Activated T-cell treated with anti-CD3 and anti-CD28 coated beads, Interleukin-2, amount 50 U/mL, for 4 hours (primary cell): ENCODE measurements around the gene YWHAH. TPM values are rescaled to one million over a fixed set of nuclear protein-coding genes. Genes with fewer than 3 reads are reported as not detected.
A peak's percentile ranks its signal among the peaks of the same experiment; 100 is the strongest.

Experiments
- ATAC-seq, 2 donors: fragments of 200-7000 bp; cut with Tn5 transposase; one replicate each; pipeline ENCODE4 v1.10.0; 2021
- DNase-seq: peaks from one replicate; pipeline ENCODE4 v3.0.0-alpha.2; 2020
- H3K27me3 Mint-ChIP-seq: one replicate; pipeline ENCODE4 v1.8.0; 2021; ENCODE audit warnings: low read depth, mixed read lengths
- H3K36me3 Mint-ChIP-seq: one replicate; pipeline ENCODE4 v1.8.0; 2022; ENCODE audit warnings: mixed read lengths; ENCODE audit not compliant: insufficient read depth
- H3K4me1 Mint-ChIP-seq: one replicate; pipeline ENCODE4 v1.8.0; 2021; ENCODE audit warnings: low read depth, mixed read lengths
- H3K4me3 Mint-ChIP-seq: one replicate; pipeline ENCODE4 v1.8.0; 2021; ENCODE audit warnings: mild to moderate bottlenecking, moderate library complexity, mixed read lengths
- H3K9me3 Mint-ChIP-seq: one replicate; pipeline ENCODE4 v1.8.0; 2021; ENCODE audit warnings: mixed read lengths
- total RNA-seq, 3 donors: library from RNA; stranded (reverse); gene quantifications; one replicate each; pipeline ENCODE4 v1.2.1, GENCODE V29; 2021

Gene YWHAH
- 10 to 100 TPM; 63.0 to 88.6 (median 78.1) TPM for total RNA-seq

DNA sequence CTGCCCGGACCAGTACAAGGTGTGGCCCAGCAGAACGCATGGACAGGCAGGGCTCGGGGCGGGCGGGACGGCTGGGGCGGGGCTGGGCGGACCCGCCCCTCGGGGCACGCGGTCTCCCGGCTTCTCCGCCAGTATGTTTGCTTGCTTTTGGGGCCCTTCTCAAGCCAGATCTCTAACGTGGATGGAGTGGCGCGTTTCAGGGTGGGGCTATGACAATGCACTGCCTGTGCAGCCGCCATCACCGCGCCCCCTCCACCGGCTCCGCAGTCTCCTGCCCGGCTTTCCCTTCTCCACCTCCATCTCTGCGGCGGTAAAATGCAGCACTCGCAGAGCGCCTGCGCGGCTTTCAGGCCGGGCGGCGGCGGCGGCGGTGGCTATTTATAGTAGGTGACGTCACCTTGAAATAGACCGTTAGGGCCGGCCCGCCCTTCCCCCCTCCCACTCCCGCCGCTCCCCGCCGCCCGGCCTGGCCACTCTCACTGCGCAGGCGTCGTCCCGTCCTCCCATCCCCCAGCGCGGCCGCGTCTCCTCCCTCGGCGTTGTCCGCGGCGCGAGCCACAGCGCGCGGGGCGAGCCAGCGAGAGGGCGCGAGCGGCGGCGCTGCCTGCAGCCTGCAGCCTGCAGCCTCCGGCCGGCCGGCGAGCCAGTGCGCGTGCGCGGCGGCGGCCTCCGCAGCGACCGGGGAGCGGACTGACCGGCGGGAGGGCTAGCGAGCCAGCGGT is at the start of gene YWHAH:
TSS of gene YWHAH (plus strand) at position 558 of the 722 bp plus-strand sequence. CDS start 199 bp downstream, outside the sequence.
- peaks cover 18% of the 10 kb centered on the region for H3K4me1 Mint-ChIP-seq
- ATAC-seq, result peak; percentile 75 to 76
- DNase-seq, result peak; percentile 85
- no peaks in the 10 kb centered on the region for H3K9me3 Mint-ChIP-seq
- H3K27me3 Mint-ChIP-seq, result no peaks in the 10 kb centered on the region
- peaks cover 2% of the 10 kb centered on the region for H3K36me3 Mint-ChIP-seq
- peak within 1 kb of the TSS; percentile 89 for H3K4me3 Mint-ChIP-seq

DNA sequence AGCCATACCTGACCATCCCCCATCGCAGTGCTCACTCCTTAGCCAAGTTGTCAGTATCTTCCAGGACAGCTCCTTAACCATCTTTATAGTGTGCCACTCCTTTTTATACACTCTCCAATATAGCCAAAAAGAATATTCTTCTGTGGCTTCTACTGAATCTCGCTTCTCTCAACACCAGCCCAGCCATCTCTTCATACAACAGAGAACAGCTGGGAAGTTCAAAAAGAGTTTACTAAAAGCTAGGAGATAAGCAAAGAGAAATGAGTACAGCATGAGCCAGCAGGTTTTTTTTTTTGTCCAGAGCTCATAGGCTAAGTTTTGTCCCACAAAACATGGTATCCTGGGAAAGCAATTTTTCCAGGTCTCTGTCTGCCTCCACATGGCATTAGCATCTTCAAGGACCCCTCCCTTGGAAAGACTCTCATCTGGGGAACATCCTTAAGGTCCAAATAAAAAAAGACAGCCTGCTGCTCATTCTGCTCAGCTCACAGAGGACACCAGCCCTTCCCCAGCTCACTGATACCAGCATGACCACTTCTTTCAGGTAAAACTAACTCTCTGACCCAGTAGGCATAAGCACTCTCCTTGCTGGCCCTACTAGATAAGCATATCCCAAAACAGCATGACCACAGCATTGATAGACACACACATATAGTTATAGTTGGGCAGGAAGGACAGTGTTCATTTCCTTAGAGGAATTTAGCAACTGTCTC is 48.8 kb upstream of the YWHAH start:
- Mint-ChIP-seq H3K4me3 (no peak overlapping the region), H3K4me1 (no peaks in the 10 kb centered on the region), H3K36me3 (peaks cover 20% of the 10 kb centered on the region), H3K27me3 (no peaks in the 10 kb centered on the region), H3K9me3 (no peaks in the 10 kb centered on the region)
- DNase-seq (no peak), ATAC-seq (no peak)

DNA sequence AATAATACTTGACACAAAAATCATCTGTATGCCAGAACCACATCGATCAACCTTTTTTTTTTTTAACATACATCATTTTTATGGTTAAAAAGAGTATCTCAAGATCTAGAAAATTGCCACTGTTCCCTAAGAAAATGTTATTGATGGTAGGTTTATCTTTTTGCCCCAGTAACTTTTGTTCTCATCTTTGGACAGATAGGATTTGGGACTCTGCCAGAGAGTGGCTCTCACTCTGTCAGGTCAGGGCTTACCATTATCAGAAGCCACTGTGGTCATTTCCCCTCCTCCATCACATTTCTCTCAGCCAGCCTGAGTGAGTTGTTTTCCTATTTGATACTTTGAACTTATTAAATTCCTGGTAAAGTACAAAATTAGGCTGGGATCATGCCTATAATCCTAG is 47.9 kb upstream of the YWHAH start:
- DNase-seq, result no peak
- H3K4me3 Mint-ChIP-seq, result no peak overlapping the region
- H3K36me3 Mint-ChIP-seq, result peaks cover 20% of the 10 kb centered on the region
- H3K27me3 Mint-ChIP-seq, result no peaks in the 10 kb centered on the region
- no peaks in the 10 kb centered on the region for H3K9me3 Mint-ChIP-seq
- H3K4me1 Mint-ChIP-seq, result no peaks in the 10 kb centered on the region
- ATAC-seq, result no peak

DNA sequence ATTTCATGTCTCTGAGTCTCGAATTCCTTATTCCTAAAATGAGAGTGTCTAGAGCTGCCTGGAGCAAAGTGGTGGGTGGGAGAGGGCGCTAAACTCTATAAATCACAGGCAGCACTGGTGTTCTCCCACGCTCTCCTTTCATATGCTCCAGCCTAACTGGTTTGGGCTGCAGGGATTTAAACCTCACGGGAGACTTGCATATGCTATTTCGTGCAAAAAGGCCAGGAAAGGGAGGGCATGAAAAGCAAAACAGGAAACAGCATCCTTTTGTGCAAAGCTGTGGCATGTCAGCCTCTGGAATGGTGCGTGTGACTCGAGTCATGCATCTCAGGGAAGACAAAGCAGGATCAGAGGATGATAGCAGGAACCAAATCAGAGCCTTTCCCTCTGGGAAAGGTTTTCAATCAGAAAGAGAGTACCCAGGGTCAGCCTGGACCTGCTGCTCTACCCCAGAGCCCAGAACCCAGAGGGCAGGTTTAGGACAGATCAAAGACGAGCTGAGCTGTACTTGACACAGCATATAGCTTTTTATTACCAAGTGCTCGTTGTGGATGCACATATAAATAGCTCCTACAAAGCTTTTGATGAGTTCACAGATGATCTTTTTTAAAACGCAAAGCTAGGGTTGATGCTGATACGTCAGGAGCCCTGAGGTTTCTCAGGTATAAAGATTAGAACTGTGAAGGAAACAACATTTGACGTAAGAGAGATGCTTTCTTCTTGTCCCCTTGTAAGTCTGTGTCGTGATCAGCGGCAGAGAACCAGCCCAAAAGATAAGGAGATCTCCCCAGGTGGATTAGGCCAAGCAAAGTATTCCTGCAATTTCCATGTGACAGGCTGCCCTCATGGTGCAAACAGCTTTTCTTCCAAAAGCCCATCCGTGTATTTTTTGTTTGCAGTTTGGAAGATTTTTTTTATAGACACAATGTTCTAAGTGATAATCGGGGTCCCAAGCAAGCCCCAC is 46.2 kb upstream of the YWHAH start:
- no peak for DNase-seq
- Mint-ChIP-seq H3K4me1 (no peaks in the 10 kb centered on the region), H3K9me3 (no peaks in the 10 kb centered on the region), H3K36me3 (peaks cover 23% of the 10 kb centered on the region), H3K4me3 (no peak overlapping the region), H3K27me3 (no peaks in the 10 kb centered on the region)
- no peak for ATAC-seq

DNA sequence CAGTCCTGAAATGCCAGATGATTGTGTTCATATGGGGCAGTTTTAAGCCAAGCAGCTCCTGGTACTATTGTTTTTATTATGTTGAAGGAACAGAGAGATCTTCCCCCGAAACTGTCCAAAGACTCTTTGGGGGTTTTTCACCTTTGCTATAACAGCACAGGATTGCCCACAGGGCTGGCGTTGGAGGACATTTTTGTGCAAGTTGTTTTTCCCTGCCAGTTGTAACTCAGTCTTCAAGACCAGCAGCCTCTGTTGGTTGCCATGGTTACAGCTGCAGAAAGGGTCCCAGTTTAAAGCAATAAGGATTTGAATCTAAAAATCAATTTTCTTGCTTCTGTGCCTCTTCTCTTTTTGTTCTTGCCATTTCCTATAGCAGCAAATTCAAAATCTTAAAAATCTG is 45.4 kb upstream of the YWHAH start:
- Mint-ChIP-seq H3K4me3 (no peak overlapping the region), H3K4me1 (no peaks in the 10 kb centered on the region), H3K9me3 (no peaks in the 10 kb centered on the region), H3K27me3 (no peaks in the 10 kb centered on the region), H3K36me3 (peaks cover 19% of the 10 kb centered on the region)
- DNase-seq, result no peak
- no peak for ATAC-seq

DNA sequence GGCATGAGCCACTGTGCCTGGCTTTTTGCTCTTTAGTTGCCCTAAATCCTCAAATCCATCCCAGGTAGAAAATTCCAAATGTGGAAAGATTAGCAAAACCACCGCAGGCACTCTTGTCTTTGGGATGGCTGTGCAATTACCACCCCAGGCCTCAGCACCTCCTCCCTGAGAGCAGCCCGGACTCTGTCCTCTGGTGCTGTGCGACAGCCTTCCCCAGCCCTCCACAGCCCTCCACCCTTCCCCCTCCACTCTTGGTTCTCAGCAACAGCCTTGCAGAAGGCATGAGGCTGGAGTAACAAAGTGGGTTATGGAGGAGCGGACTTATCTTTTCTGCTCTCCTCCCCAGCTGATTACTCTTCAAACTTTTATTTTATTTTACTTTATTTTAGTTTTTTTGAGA is 44.7 kb upstream of the YWHAH start:
- no peaks in the 10 kb centered on the region for H3K4me1 Mint-ChIP-seq
- no peaks in the 10 kb centered on the region for H3K9me3 Mint-ChIP-seq
- no peak overlapping the region for H3K4me3 Mint-ChIP-seq
- peaks cover 21% of the 10 kb centered on the region for H3K36me3 Mint-ChIP-seq
- ATAC-seq (no peak), DNase-seq (no peak)
- H3K27me3 Mint-ChIP-seq, result no peaks in the 10 kb centered on the region

DNA sequence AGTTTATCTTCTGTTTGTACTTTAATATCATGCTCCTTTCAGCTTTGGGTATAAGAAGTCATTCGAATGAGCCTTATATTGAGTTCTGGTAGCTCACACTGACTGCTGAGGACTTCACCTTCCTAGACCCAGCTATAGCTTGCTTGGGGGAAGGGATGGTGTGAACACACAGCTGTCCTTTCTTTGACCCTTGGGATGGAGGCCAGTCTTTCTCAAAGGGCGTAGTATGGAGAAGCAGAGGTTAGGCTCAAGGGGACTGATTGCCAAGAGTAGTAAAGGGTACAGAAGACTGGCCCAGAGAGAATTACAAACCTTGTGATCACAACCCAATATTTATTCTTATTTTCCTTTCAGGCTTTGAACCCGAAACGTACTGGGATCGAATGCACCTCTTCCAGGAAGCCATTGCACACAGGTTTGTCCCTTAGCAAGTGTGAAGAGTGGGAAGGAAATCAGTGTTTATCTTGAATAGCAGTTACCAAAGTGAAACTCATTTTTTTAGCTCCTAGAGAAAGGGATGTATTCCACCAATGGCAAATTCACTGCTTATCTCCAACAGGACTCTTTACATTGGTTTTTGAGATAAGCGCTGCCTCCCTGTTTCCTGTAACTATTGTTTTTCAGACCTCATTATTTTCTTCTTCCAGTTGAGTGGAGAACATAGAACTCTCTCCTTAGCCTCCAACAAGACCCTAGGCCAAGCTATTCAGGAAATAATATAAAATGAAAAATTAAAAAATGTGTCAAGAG is 42.8 kb upstream of the YWHAH start:
- ATAC-seq, result no peak
- Mint-ChIP-seq H3K4me1 (no peaks in the 10 kb centered on the region), H3K27me3 (no peaks in the 10 kb centered on the region), H3K9me3 (no peaks in the 10 kb centered on the region), H3K36me3 (peaks cover 26% of the 10 kb centered on the region), H3K4me3 (no peak overlapping the region)
- DNase-seq, result no peak

DNA sequence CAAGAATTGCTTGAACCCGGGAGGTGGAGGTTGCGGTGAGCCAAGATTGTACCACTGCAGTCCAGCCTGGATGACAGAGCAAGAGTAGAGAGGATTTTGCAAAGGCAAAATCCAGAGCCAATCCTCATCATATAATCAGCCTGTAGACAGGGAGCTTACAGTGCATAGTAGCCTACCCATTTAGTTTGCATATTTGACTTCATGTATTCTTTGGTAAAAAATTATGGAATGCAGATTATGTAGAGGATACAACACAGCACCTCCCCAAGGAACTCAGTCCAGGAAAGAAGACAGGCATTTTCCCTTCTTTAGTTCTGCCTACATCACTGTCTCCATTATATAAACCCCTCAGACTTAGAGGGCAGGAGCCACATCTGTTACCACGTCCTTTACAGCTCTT is 39.7 kb upstream of the YWHAH start:
- Mint-ChIP-seq H3K9me3 (no peaks in the 10 kb centered on the region), H3K27me3 (no peaks in the 10 kb centered on the region), H3K36me3 (peaks cover 23% of the 10 kb centered on the region), H3K4me1 (no peaks in the 10 kb centered on the region), H3K4me3 (no peak overlapping the region)
- ATAC-seq (no peak), DNase-seq (no peak)

DNA sequence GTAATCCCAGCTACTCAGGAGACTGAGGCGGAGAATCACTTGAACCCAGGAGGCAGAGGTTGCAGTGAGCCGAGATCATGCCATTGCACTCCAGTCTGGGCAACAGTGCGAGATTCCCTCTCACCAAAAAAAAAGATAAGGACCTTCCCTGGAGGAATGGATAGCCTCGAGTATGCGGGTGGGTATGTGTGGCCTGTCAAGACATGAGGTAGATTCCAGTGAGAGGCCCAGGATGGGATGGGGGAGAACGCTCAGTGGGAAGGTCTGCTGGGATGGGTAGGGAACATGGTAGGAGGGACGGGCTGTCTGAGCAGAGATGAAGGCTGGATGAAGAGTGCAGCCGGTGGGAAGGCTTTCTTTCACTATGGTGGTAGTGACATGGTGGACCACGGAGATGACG is 39.0 kb upstream of the YWHAH start:
- Mint-ChIP-seq H3K4me3 (no peak overlapping the region), H3K9me3 (no peaks in the 10 kb centered on the region), H3K4me1 (no peaks in the 10 kb centered on the region), H3K27me3 (no peaks in the 10 kb centered on the region), H3K36me3 (peaks cover 23% of the 10 kb centered on the region)
- ATAC-seq (no peak), DNase-seq (no peak)

DNA sequence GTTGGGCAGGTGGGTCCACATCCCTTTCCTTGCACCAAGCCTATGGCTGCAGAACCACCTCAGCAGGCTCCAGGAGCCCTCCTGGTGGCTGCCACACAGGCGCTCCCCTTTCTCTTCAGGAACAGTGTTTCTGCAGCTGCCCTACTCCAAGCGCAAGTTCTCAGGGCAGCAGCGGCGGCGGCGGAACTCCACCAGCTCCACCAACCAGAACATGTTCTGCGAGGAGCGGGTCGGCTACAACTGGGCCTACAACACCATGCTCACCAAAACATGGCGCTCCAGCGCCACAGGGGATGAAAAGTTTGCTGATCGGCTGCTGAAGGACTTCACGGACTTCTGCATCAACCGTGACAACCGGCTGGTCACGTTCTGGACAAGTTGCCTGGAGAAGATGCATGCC is 38.2 kb upstream of the YWHAH start:
- DNase-seq, result no peak
- Mint-ChIP-seq H3K9me3 (no peaks in the 10 kb centered on the region), H3K27me3 (no peaks in the 10 kb centered on the region), H3K36me3 (peaks cover 23% of the 10 kb centered on the region), H3K4me3 (no peak overlapping the region), H3K4me1 (no peaks in the 10 kb centered on the region)
- ATAC-seq, result no peak

DNA sequence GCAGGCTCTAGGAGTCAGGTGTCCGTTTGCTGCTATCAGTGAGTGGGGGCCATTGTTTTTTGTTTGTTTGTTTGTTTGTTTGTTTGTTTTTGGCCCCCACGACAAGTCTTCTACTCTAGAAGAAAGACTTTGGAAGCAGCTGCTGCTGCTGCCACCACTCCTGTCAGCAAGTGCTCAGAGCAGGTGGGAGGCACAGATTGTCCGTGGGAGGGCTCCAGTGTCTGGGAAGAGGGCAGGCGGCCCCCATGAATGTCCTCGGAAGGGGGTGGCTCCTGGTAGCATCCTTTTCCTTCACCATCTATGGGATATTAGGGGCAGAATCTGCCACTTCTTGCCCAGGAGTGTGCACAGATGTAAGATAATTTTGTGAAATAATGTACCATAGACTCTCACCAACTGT is 37.8 kb upstream of the YWHAH start:
- no peak for DNase-seq
- no peak for ATAC-seq
- H3K36me3 Mint-ChIP-seq, result peaks cover 23% of the 10 kb centered on the region
- no peaks in the 10 kb centered on the region for H3K4me1 Mint-ChIP-seq
- no peaks in the 10 kb centered on the region for H3K9me3 Mint-ChIP-seq
- no peaks in the 10 kb centered on the region for H3K27me3 Mint-ChIP-seq
- H3K4me3 Mint-ChIP-seq, result no peak overlapping the region

DNA sequence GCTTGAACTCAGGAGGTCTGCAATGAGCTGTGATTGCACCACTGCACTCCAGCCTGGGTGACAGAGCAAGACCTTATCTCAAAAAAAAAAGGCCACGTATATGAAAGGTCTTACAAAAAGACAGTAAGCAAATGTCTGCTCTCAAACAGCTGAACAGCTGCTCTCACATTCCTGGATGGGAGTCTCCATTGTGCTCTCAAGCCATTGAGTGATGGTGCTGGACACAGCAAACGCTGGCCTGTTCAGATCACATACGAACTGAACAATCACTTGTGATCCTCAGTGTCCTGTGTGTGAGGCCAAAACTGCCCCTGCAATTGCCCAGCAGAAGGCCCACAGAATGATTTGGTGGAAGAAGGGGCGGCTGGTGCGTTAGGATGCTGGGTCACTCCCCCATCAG is 34.4 kb upstream of the YWHAH start:
- Mint-ChIP-seq H3K4me3 (no peak overlapping the region), H3K9me3 (no peaks in the 10 kb centered on the region), H3K36me3 (peaks cover 17% of the 10 kb centered on the region), H3K27me3 (no peaks in the 10 kb centered on the region), H3K4me1 (no peaks in the 10 kb centered on the region)
- ATAC-seq (no peak), DNase-seq (no peak)

DNA sequence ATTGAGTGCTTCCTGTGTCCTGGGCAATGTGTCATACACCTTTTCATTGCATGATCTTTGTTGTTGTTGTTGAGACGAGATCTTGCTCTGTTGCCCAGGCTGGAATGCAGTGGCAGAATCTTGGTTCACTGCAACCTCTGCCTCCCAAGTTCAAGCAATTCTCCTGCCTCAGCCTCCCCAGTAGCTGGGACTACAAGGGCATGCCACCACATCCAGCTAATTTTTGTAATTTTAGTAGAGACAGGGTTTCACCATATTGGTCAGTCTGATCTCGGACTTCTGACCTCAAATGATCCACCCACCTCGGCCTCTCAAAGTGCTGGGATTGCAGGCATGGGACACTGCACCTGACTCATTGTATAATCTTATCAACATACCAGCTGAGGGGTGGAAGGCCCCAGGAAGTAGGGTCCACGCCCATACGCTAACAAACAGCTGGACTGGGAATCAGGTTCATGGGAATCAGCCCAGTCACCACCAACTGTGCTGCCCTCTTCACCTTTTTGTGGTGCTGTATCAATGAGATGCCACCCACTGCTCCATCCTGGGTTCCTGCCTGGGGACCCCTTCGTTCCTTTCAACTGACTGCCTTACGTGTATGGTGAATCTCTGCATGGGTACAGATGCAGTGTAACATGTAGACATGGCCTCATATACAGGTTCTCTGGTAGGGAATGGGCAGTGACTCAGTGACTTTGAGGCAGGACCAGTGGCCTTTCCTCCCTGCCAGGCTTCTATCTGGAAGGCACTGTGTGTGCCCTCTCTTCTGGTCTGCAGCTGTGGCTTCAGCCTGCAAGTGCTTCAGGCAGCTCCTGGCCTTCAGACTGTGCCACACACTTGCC is 32.5 kb upstream of the YWHAH start:
- Mint-ChIP-seq H3K36me3 (peaks cover 7% of the 10 kb centered on the region), H3K4me1 (no peaks in the 10 kb centered on the region), H3K9me3 (no peaks in the 10 kb centered on the region), H3K4me3 (no peak overlapping the region), H3K27me3 (no peaks in the 10 kb centered on the region)
- ATAC-seq (no peak), DNase-seq (no peak)
